DND-41 (cell line): ENCODE results near the gene SLAMF8.

ENCODE experiments used
- CTCF ChIP-seq: IDR thresholded peaks from 2 replicates; pipeline ENCODE4 v1.5.1; 2012; ENCODE audit warnings: borderline replicate concordance, low read length, moderate library complexity, mild to moderate bottlenecking; ENCODE audit not compliant: poor library complexity, severe bottlenecking; ENCODE audit errors: extremely low read depth
- EZH2 ChIP-seq: IDR thresholded peaks from 3 replicates; pipeline ENCODE4 v1.6.1; 2012; ENCODE audit warnings: borderline replicate concordance, low read depth, mild to moderate bottlenecking, moderate library complexity, low read length, inconsistent platforms; ENCODE audit not compliant: severe bottlenecking

GRCh38 chr1:159862031-159862430 is 35.4 kb downstream of the SLAMF8 start:
- TF ChIP-seq CTCF (no peak), EZH2 (no peak)
